Activated T-cell treated with anti-CD3 and anti-CD28 coated beads, Interleukin-2, amount 50 U/mL, for 24 hours (primary cell): Measurements from ENCODE around the gene NOL7.

Source experiments
- DNase-seq: peaks from one replicate; pipeline ENCODE4 v3.0.0-alpha.2; 2020
- H3K27ac Mint-ChIP-seq: 2 replicates; pipeline ENCODE4 v1.8.0; 2020; ENCODE audit warnings: mild to moderate bottlenecking, mixed read lengths
- H3K27me3 Mint-ChIP-seq: 2 replicates; pipeline ENCODE4 v1.8.0; 2020; ENCODE audit warnings: mixed read lengths
- H3K36me3 Mint-ChIP-seq: 2 replicates; pipeline ENCODE4 v1.8.0; 2020; ENCODE audit warnings: low read depth, mixed read lengths
- H3K4me1 Mint-ChIP-seq: 2 replicates; pipeline ENCODE4 v1.8.0; 2020; ENCODE audit warnings: low read depth, mixed read lengths
- H3K4me3 Mint-ChIP-seq: 2 replicates; pipeline ENCODE4 v1.8.0; 2020; ENCODE audit warnings: mild to moderate bottlenecking, moderate library complexity, mixed read lengths
- H3K9me3 Mint-ChIP-seq: 2 replicates; pipeline ENCODE4 v1.8.0; 2020; ENCODE audit warnings: mixed read lengths

The NOL7 gene

GRCh38 chr6:13614126-13614925 lies 809 bp upstream of the NOL7 start:
- Mint-ChIP-seq H3K27ac (peak overlapping the region; percentile 97), H3K4me1 (peaks cover 47% of the 10 kb centered on the region), H3K9me3 (no peaks in the 10 kb centered on the region), H3K4me3 (peak overlapping the region; percentile 98), H3K27me3 (no peaks in the 10 kb centered on the region), H3K36me3 (peaks cover 68% of the 10 kb centered on the region)
- peak; percentile 55 for DNase-seq

- peaks cover 47% of the 10 kb centered on the region for H3K4me1 Mint-ChIP-seq
- DNase-seq: peak; percentile 67
- no peaks in the 10 kb centered on the region for H3K9me3 Mint-ChIP-seq
Observed at GRCh38 chr6:13615792-13616120, 621 bp downstream of the NOL7 start.

GRCh38 chr6:13617066-13617465 lies 1.9 kb downstream of the NOL7 start:
- DNase-seq: no peak
- H3K27ac Mint-ChIP-seq: peak overlapping the region; percentile 97
- H3K27me3 Mint-ChIP-seq: no peaks in the 10 kb centered on the region
- H3K36me3 Mint-ChIP-seq: peaks cover 92% of the 10 kb centered on the region
- H3K4me3 Mint-ChIP-seq: peak overlapping the region; percentile 98
- H3K4me1 Mint-ChIP-seq: peaks cover 46% of the 10 kb centered on the region
- H3K9me3 Mint-ChIP-seq: no peaks in the 10 kb centered on the region

More at GRCh38 chr6:13615792-13616120, 621 bp downstream of the NOL7 start:
- H3K27me3 Mint-ChIP-seq: no peaks in the 10 kb centered on the region
- peaks cover 82% of the 10 kb centered on the region for H3K36me3 Mint-ChIP-seq
- peak overlapping the region; percentile 97 for H3K27ac Mint-ChIP-seq
- peak overlapping the region; percentile 98 for H3K4me3 Mint-ChIP-seq

- no peaks in the 10 kb centered on the region for H3K27me3 Mint-ChIP-seq
- H3K4me3 Mint-ChIP-seq: no peak overlapping the region
- peaks cover 32% of the 10 kb centered on the region for H3K4me1 Mint-ChIP-seq
- H3K9me3 Mint-ChIP-seq: no peaks in the 10 kb centered on the region
- H3K27ac Mint-ChIP-seq: peak overlapping the region; percentile 78
- peaks cover 96% of the 10 kb centered on the region for H3K36me3 Mint-ChIP-seq
- DNase-seq: peak; percentile 35
Observed at GRCh38 chr6:13624871-13625288, 9.7 kb downstream of the NOL7 start.

- H3K36me3 Mint-ChIP-seq: peaks cover 90% of the 10 kb centered on the region
- H3K4me1 Mint-ChIP-seq: peaks cover 47% of the 10 kb centered on the region
Observed at GRCh38 chr6:13629459-13630116, 14.5 kb downstream of the NOL7 start.

GRCh38 chr6:13630499-13630898 lies 15.4 kb downstream of the NOL7 start:
- DNase-seq: no peak
- peak overlapping the region; percentile 89 for H3K27ac Mint-ChIP-seq
- H3K4me3 Mint-ChIP-seq: no peak overlapping the region
- H3K4me1 Mint-ChIP-seq: peaks cover 49% of the 10 kb centered on the region
- H3K27me3 Mint-ChIP-seq: no peaks in the 10 kb centered on the region
- H3K36me3 Mint-ChIP-seq: peaks cover 92% of the 10 kb centered on the region
- no peaks in the 10 kb centered on the region for H3K9me3 Mint-ChIP-seq

More at GRCh38 chr6:13629459-13630116, 14.5 kb downstream of the NOL7 start:
- Mint-ChIP-seq H3K9me3 (no peaks in the 10 kb centered on the region), H3K27ac (peak overlapping the region; percentile 89), H3K27me3 (no peaks in the 10 kb centered on the region), H3K4me3 (no peak overlapping the region)
- no peak for DNase-seq

GRCh38 chr6:13633343-13633742 lies 18.2 kb downstream of the NOL7 start:
- Mint-ChIP-seq H3K27me3 (no peaks in the 10 kb centered on the region), H3K4me1 (peaks cover 65% of the 10 kb centered on the region), H3K27ac (no peak overlapping the region), H3K9me3 (no peaks in the 10 kb centered on the region), H3K4me3 (no peak overlapping the region), H3K36me3 (peaks cover 89% of the 10 kb centered on the region)
- no peak for DNase-seq

GRCh38 chr6:13635948-13636658 lies 21.0 kb downstream of the NOL7 start:
- Mint-ChIP-seq H3K4me1 (peaks cover 53% of the 10 kb centered on the region), H3K27me3 (no peaks in the 10 kb centered on the region), H3K36me3 (peaks cover 87% of the 10 kb centered on the region), H3K27ac (peak overlapping the region; percentile 11), H3K4me3 (no peak overlapping the region), H3K9me3 (no peaks in the 10 kb centered on the region)
- DNase-seq: no peak

GRCh38 chr6:13638014-13638413 lies 22.9 kb downstream of the NOL7 start:
- H3K36me3 Mint-ChIP-seq: peaks cover 84% of the 10 kb centered on the region
- peak overlapping the region; percentile 20 for H3K27ac Mint-ChIP-seq
- no peak overlapping the region for H3K4me3 Mint-ChIP-seq
- H3K27me3 Mint-ChIP-seq: no peaks in the 10 kb centered on the region
- peaks cover 53% of the 10 kb centered on the region for H3K4me1 Mint-ChIP-seq
- no peak for DNase-seq
- H3K9me3 Mint-ChIP-seq: no peaks in the 10 kb centered on the region

- H3K27ac Mint-ChIP-seq: peak overlapping the region; percentile 20
- DNase-seq: no peak
- H3K4me1 Mint-ChIP-seq: peaks cover 60% of the 10 kb centered on the region
- no peaks in the 10 kb centered on the region for H3K9me3 Mint-ChIP-seq
- H3K36me3 Mint-ChIP-seq: peaks cover 86% of the 10 kb centered on the region
- H3K4me3 Mint-ChIP-seq: no peak overlapping the region
- no peaks in the 10 kb centered on the region for H3K27me3 Mint-ChIP-seq
Observed at GRCh38 chr6:13638626-13639025, 23.5 kb downstream of the NOL7 start.

- H3K9me3 Mint-ChIP-seq: no peaks in the 10 kb centered on the region
- peaks cover 86% of the 10 kb centered on the region for H3K36me3 Mint-ChIP-seq
- H3K27me3 Mint-ChIP-seq: no peaks in the 10 kb centered on the region
- peak overlapping the region; percentile 90 for H3K27ac Mint-ChIP-seq
- DNase-seq: no peak
- H3K4me1 Mint-ChIP-seq: peaks cover 47% of the 10 kb centered on the region
- H3K4me3 Mint-ChIP-seq: no peak overlapping the region
Observed at GRCh38 chr6:13641315-13641714, 26.2 kb downstream of the NOL7 start.

GRCh38 chr6:13643125-13643524 lies 28.0 kb downstream of the NOL7 start:
- no peak for DNase-seq
- H3K9me3 Mint-ChIP-seq: no peaks in the 10 kb centered on the region
- peak overlapping the region; percentile 19 for H3K27ac Mint-ChIP-seq
- peaks cover 37% of the 10 kb centered on the region for H3K4me1 Mint-ChIP-seq
- peaks cover 77% of the 10 kb centered on the region for H3K36me3 Mint-ChIP-seq
- no peaks in the 10 kb centered on the region for H3K27me3 Mint-ChIP-seq
- no peak overlapping the region for H3K4me3 Mint-ChIP-seq

- DNase-seq: no peak
- Mint-ChIP-seq H3K4me3 (no peak overlapping the region), H3K9me3 (no peaks in the 10 kb centered on the region), H3K36me3 (peaks cover 68% of the 10 kb centered on the region), H3K4me1 (peaks cover 21% of the 10 kb centered on the region), H3K27ac (no peak overlapping the region), H3K27me3 (no peaks in the 10 kb centered on the region)
Observed at GRCh38 chr6:13648850-13649249, 33.7 kb downstream of the NOL7 start.

- Mint-ChIP-seq H3K9me3 (no peaks in the 10 kb centered on the region), H3K4me1 (peaks cover 21% of the 10 kb centered on the region), H3K36me3 (peaks cover 65% of the 10 kb centered on the region), H3K27me3 (no peaks in the 10 kb centered on the region), H3K4me3 (no peak overlapping the region), H3K27ac (peak overlapping the region; percentile 1)
- DNase-seq: no peak
Observed at GRCh38 chr6:13649393-13649792, 34.3 kb downstream of the NOL7 start.

- Mint-ChIP-seq H3K36me3 (peaks cover 60% of the 10 kb centered on the region), H3K4me1 (peaks cover 31% of the 10 kb centered on the region)
Observed at GRCh38 chr6:13653296-13653695, 38.2 kb downstream of the NOL7 start.

More at GRCh38 chr6:13653296-13653695, 38.2 kb downstream of the NOL7 start:
- Mint-ChIP-seq H3K4me3 (no peak overlapping the region), H3K27ac (no peak overlapping the region), H3K9me3 (no peaks in the 10 kb centered on the region), H3K27me3 (no peaks in the 10 kb centered on the region)
- no peak for DNase-seq
